ENCODE results near the gene TRAK2. TPM values are rescaled to one million over a fixed set of nuclear protein-coding genes. Genes with fewer than 3 reads are reported as not detected.

The TRAK2 gene
- total RNA-seq, 2 experiments from 2014 or later, result 43.1 to 48.8 TPM

DNA sequence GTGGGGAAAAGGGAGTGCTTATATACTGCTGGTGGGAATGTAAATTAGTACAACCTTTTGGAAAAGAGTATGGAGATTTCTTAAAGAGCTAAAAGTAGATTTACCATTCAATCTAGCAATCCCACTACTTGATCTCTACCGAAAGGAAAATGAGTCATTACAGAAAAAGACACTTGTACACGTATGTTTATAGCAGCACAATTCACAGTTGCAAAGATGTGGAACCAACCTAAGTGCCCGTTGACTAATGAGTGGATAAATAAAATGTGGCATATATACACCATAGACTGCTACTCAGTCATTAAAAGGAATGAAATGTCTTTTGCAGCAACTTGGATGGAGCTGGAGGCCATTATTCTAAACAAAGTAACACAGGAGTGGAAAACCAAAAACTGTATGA lies 123.6 kb downstream of the TRAK2 start:
- peaks cover 48% of the 10 kb centered on the region for H3K36me3 Mint-ChIP-seq
- no peaks in the 10 kb centered on the region for H3K27me3 Mint-ChIP-seq
- DNase-seq (no peak), ATAC-seq (ENCODE audit: low read depth) (no peak)
- POLR2A ChIA-PET, result no interaction called here
- H3K9me3 Mint-ChIP-seq, result peaks cover 29% of the 10 kb centered on the region
- no peak overlapping the region for H3K27ac Mint-ChIP-seq
- H3K4me1 Mint-ChIP-seq, result peaks cover 2% of the 10 kb centered on the region
- H3K4me3 Mint-ChIP-seq, result no peak overlapping the region

Other genes with a start within 250 kb of the TRAK2 start
- gene CASP8, start 190.9 kb downstream of the TRAK2 start, total RNA-seq, result 100 to 1,000 TPM; 115 to 127 TPM
- gene FLACC1, start 94.1 kb downstream of the TRAK2 start, total RNA-seq, result 1 to 10 TPM; 2.9 to 4.9 TPM
- 10 to 100 TPM; 24.9 to 28.9 TPM for gene STRADB, start 282 bp upstream of the TRAK2 start, total RNA-seq
- 10 to 100 TPM; 16.8 to 20.9 TPM for gene TMEM237, start 192.0 kb upstream of the TRAK2 start, total RNA-seq
- not detected for gene MPP4, start 247.2 kb upstream of the TRAK2 start, total RNA-seq